IMR-90 (cell line): ENCODE data around the gene RPS16. TPM values are rescaled to one million over a fixed set of nuclear protein-coding genes. Genes with fewer than 3 reads are reported as not detected.

Experiments
- ATAC-seq: fragments of 200-7000 bp; cut with Tn5 transposase; 2 replicates; pipeline ENCODE4 v1.9.1; 2020; ENCODE audit warnings: low read depth, mild to moderate bottlenecking, moderate library complexity
- BruUV-seq: library from RNA; stranded (reverse); fragments of 400-500 nt; replicated peaks from 2 replicates; lab custom pipeline; 2021; lab: Mats Ljungman, UMichigan
- CTCF ChIA-PET: fragments of 300-600 bp; formaldehyde crosslinking; extraction: SDS; loops from one replicate; lab custom pipeline; 2021; ENCODE audit warnings: antibody characterized with exemption; lab: Yijun Ruan, JAX
- POLR2A ChIA-PET: fragments of 300-600 bp; sonication (Branson Sonifier 250); formaldehyde crosslinking; loops from one replicate; lab custom pipeline; 2022; ENCODE audit warnings: antibody characterized with exemption; ENCODE audit not compliant: unreplicated experiment; lab: Charles Lee
- DNase-seq: peaks from one replicate; pipeline ENCODE4 v3.0.0; 2013
- H2AFZ ChIP-seq: replicated peaks from 2 replicates; pipeline ENCODE3; 2013; ENCODE audit warnings: low read length, mild to moderate bottlenecking; ENCODE audit not compliant: poor library complexity
- H2AK5ac ChIP-seq: 2 replicates; pipeline ENCODE4 v1.6.1; 2013; ENCODE audit warnings: low read depth, low read length, inconsistent platforms
- H2AK9ac ChIP-seq: replicated peaks from 2 replicates; pipeline ENCODE3; 2013; ENCODE audit warnings: mild to moderate bottlenecking, low read depth, low read length, moderate library complexity; ENCODE audit not compliant: poor library complexity
- H2BK120ac ChIP-seq: 2 replicates; pipeline ENCODE4 v1.6.1; 2013; ENCODE audit warnings: low read depth, low read length, inconsistent platforms
- H2BK15ac ChIP-seq: 3 replicates; pipeline ENCODE4 v1.6.1; 2013; ENCODE audit warnings: low read depth, low read length, inconsistent platforms
- H2BK20ac ChIP-seq: 2 replicates; pipeline ENCODE4 v1.6.1; 2013; ENCODE audit warnings: low read depth, mild to moderate bottlenecking, inconsistent platforms, low read length, moderate library complexity
- H2BK5ac ChIP-seq: 2 replicates; pipeline ENCODE4 v1.6.1; 2013; ENCODE audit warnings: mild to moderate bottlenecking, low read depth, low read length, inconsistent platforms; ENCODE audit not compliant: poor library complexity, severe bottlenecking
- H3K14ac ChIP-seq: replicated peaks from 2 replicates; pipeline ENCODE4 v1.6.1; 2013; ENCODE audit warnings: low read depth, low read length, inconsistent platforms
- H3K18ac ChIP-seq: 2 replicates; pipeline ENCODE4 v1.6.1; 2013; ENCODE audit warnings: low read depth, low read length, control low read depth
- H3K23ac ChIP-seq: 2 replicates; pipeline ENCODE4 v1.6.1; 2013; ENCODE audit warnings: low read depth, low read length, inconsistent platforms
- H3K27ac ChIP-seq: 2 replicates; pipeline ENCODE4 v1.5.1; 2013; ENCODE audit warnings: mild to moderate bottlenecking, control low read depth, low read length; ENCODE audit not compliant: insufficient read depth
- H3K27me3 ChIP-seq: 2 replicates; pipeline ENCODE4 v1.6.1; 2013; ENCODE audit warnings: low read length; ENCODE audit not compliant: control insufficient read depth, insufficient read depth
- H3K36me3 ChIP-seq: 2 replicates; pipeline ENCODE4 v1.6.1; 2013; ENCODE audit warnings: low read length, mixed read lengths; ENCODE audit not compliant: control insufficient read depth, insufficient read depth
- H3K4ac ChIP-seq: 2 replicates; pipeline ENCODE4 v1.6.1; 2013; ENCODE audit warnings: low read depth, low read length, inconsistent platforms
- H3K4me1 ChIP-seq: 2 replicates; pipeline ENCODE4 v1.6.1; 2013; ENCODE audit warnings: low read length, mixed read lengths; ENCODE audit not compliant: control insufficient read depth, insufficient read depth
- H3K4me2 ChIP-seq: 2 replicates; pipeline ENCODE4 v1.6.1; 2013; ENCODE audit warnings: low read depth, mild to moderate bottlenecking, control low read depth, low read length, moderate library complexity
- H3K4me3 ChIP-seq: 2 replicates; pipeline ENCODE4 v1.5.1; 2013; ENCODE audit warnings: low read depth, mild to moderate bottlenecking, control low read depth, low read length, moderate library complexity; ENCODE audit not compliant: insufficient read depth
- H3K56ac ChIP-seq: 2 replicates; pipeline ENCODE4 v1.6.1; 2013; ENCODE audit warnings: low read length, inconsistent platforms; ENCODE audit not compliant: insufficient read depth; ENCODE audit errors: extremely low read depth
- H3K79me1 ChIP-seq, 2 experiments: 2 replicates each; pipeline ENCODE4 v1.6.1; 2013; ENCODE audit warnings: low read length in 2 of 2, inconsistent platforms in 1 of 2, low read depth in 1 of 2
- H3K9ac ChIP-seq: 2 replicates; pipeline ENCODE4 v1.6.1; 2013; ENCODE audit warnings: low read depth, low read length, control low read depth
- H3K9me1 ChIP-seq: 2 replicates; pipeline ENCODE4 v1.6.1; 2013; ENCODE audit warnings: low read length, inconsistent platforms; ENCODE audit not compliant: insufficient read depth
- H3K9me3 ChIP-seq: 2 replicates; pipeline ENCODE4 v1.6.1; 2013; ENCODE audit warnings: low read length; ENCODE audit not compliant: control insufficient read depth, insufficient read depth
- H4K20me1 ChIP-seq: 2 replicates; pipeline ENCODE4 v1.6.1; 2013; ENCODE audit warnings: low read length, inconsistent platforms; ENCODE audit not compliant: insufficient read depth
- H4K5ac ChIP-seq: 2 replicates; pipeline ENCODE4 v1.6.1; 2013; ENCODE audit warnings: mild to moderate bottlenecking, low read depth, low read length, control low read depth
- H4K8ac ChIP-seq, 2 experiments: 2 replicates each; pipeline ENCODE4 v1.6.1; 2013; ENCODE audit warnings: low read depth in 2 of 2, low read length in 2 of 2, control low read depth in 1 of 2, inconsistent platforms in 1 of 2
- H4K91ac ChIP-seq: 2 replicates; pipeline ENCODE4 v1.6.1; 2013; ENCODE audit warnings: low read depth, low read length, inconsistent platforms; ENCODE audit not compliant: insufficient read depth
- CHD1 ChIP-seq: IDR thresholded peaks from 2 replicates; pipeline ENCODE4 v1.6.1; 2012; ENCODE audit warnings: low read depth, low read length, improper control_type of control experiment
- ELK1 ChIP-seq: fragments of 150-350 bp; IDR thresholded peaks from 2 replicates; pipeline ENCODE4 v1.6.1; 2016; ENCODE audit warnings: low read depth, mild to moderate bottlenecking, low read length, moderate library complexity, borderline replicate concordance
- FOS ChIP-seq: fragments of 150-350 bp; IDR thresholded peaks from 2 replicates; pipeline ENCODE4 v1.6.1; 2016; ENCODE audit warnings: low read depth, low read length
- MAFK ChIP-seq: IDR thresholded peaks from 2 replicates; pipeline ENCODE4 v1.6.1; 2012; ENCODE audit warnings: low read depth, low read length, improper control_type of control experiment
- MAZ ChIP-seq: IDR thresholded peaks from 2 replicates; pipeline ENCODE4 v1.6.1; 2012; ENCODE audit warnings: low read depth, mild to moderate bottlenecking, low read length, improper control_type of control experiment, moderate library complexity, borderline replicate concordance
- MXI1 ChIP-seq: IDR thresholded peaks from 2 replicates; pipeline ENCODE4 v1.6.1; 2012; ENCODE audit warnings: low read depth, mild to moderate bottlenecking, low read length, moderate library complexity, borderline replicate concordance
- NFE2L2 ChIP-seq: fragments of 150-350 bp; IDR thresholded peaks from 2 replicates; pipeline ENCODE4 v1.6.1; 2016; ENCODE audit warnings: low read depth, mild to moderate bottlenecking, low read length
- POLR2A ChIP-seq: IDR thresholded peaks from 2 replicates; pipeline ENCODE4 v1.6.1; 2012; ENCODE audit warnings: mild to moderate bottlenecking, low read depth, low read length
- RAD21 ChIP-seq: IDR thresholded peaks from 2 replicates; pipeline ENCODE4 v1.6.1; 2012; ENCODE audit warnings: low read length, improper control_type of control experiment
- RFX5 ChIP-seq: IDR thresholded peaks from 2 replicates; pipeline ENCODE4 v1.8.0; 2012; ENCODE audit warnings: low read depth, mild to moderate bottlenecking, low read length, moderate library complexity
- WGBS, 2 experiments: methylation state at CpG; one replicate each; pipeline versions ENCODE4 v1.1.5 to v1.1.7; 2013; ENCODE audit warnings: missing lambda C conversion rate in 2 of 2; ENCODE audit not compliant: insufficient read length in 1 of 2; ENCODE audit errors: extremely low coverage in 2 of 2; 5-methylcytosine and 5-hydroxymethylcytosine counted together
- dilution Hi-C: fragments of 300-500 bp; cut with HindIII; formaldehyde crosslinking; loops from one replicate; pipeline ENCODE4 v1.14.3; 2018; ENCODE audit warnings: low sequenced_read_pairs; ENCODE audit not compliant: unreplicated experiment
- in situ Hi-C: fragments of 300-500 bp; cut with MboI; formaldehyde crosslinking; loops from 3 replicates; pipeline ENCODE4 v1.14.3; 2019; ENCODE audit warnings: low sequenced_read_pairs, inconsistent platforms, mixed read lengths
- intact Hi-C: fragments of 100-400 bp; cut with micrococcal nuclease; formaldehyde crosslinking; loops from 2 replicates; pipeline ENCODE4 v1.10.0; 2022
- polyA plus RNA-seq, 3 experiments: library from polyadenylated mRNA; depleted of rRNA; stranded (reverse); fragments of >200 nt; gene quantifications; 2 replicates each; pipeline ENCODE4 v1.2.3, GENCODE V29; 2012; ENCODE audit warnings: low replicate concordance in 1 of 3
- total RNA-seq: library from RNA; depleted of rRNA; stranded (reverse); fragments of >200 nt; gene quantifications from 2 replicates; pipeline ENCODE4 v1.2.3, GENCODE V29; 2012

Gene RPS16
- total and polyA plus RNA-seq, 2 of the 4 experiments (the other 2 are of a cell fraction) = 320 to 3,500 TPM

GRCh38 chr19:39434123-39435076 is 1.3 kb downstream of the RPS16 start (continued):
- TF ChIP-seq NFE2L2 = no peak
- no peak for TF ChIP-seq POLR2A
- no peak for TF ChIP-seq MXI1

GRCh38 chr19:39433480-39434079 is 2.2 kb downstream of the RPS16 start:
- POLR2A ChIA-PET = no interaction called here
- Histone ChIP-seq H3K23ac (no peak overlapping the region), H4K8ac (no peak overlapping the region), H2AK9ac (no peak overlapping the region), H3K56ac (no peak overlapping the region), H3K36me3 (peaks cover 23% of the 10 kb centered on the region), H3K4me1 (peaks cover 17% of the 10 kb centered on the region), H2BK20ac (no peak overlapping the region), H4K91ac (no peak overlapping the region), H3K9ac (no peak overlapping the region), H4K20me1 (peaks cover 39% of the 10 kb centered on the region), H3K79me1 (peaks cover 22 to 47% of the 10 kb centered on the region in 2 experiments), H2AFZ (peak overlapping the region; percentile 5), H3K14ac (no peak overlapping the region), H3K4me2 (no peak overlapping the region), H4K5ac (no peak overlapping the region), H3K18ac (no peak overlapping the region), H3K4ac (no peak overlapping the region), H3K27ac (no peak overlapping the region), H2BK15ac (no peak overlapping the region), H3K4me3 (no peak overlapping the region), H2BK120ac (no peak overlapping the region), H2BK5ac (no peak overlapping the region), H3K9me1 (peaks cover 5% of the 10 kb centered on the region), H2AK5ac (no peak overlapping the region), H3K27me3 (no peaks in the 10 kb centered on the region), H3K9me3 (no peaks in the 10 kb centered on the region)
- in situ Hi-C loops (loop anchor here (25.0 kb wide), 1 partner anchor 404 kb away; the partner anchor contains the start of genes DYRK1B and FBL), dilution Hi-C loops (no loop called here), intact Hi-C loops (no loop called here)
- ATAC-seq = no peak
- BruUV-seq = no TSS peak
- TF ChIP-seq RFX5 (no peak), POLR2A (no peak), FOS (no peak), MAZ (no peak), RAD21 (no peak), MAFK (no peak), CHD1 (no peak), MXI1 (no peak), ELK1 (no peak), NFE2L2 (no peak)
- no peak for DNase-seq
- 100% methylated on average over 4 of the region's 8 CpGs; no CpG with 5 or more reads in 1 of the 2 experiments for WGBS, 2 experiments
- CTCF ChIA-PET = no interaction called here
